ENCODE data around the gene HSD17B7.
"Not testable (repeated sequence)": the region's sequence is repeated elsewhere in the genome, so short reads cannot be mapped to it uniquely, and the experiment has no call there.

Gene HSD17B7

GRCh38 chr1:162807503-162807902, 17.0 kb downstream of the HSD17B7 start:
- DNase-seq (ENCODE audit: low read depth in 2 of 2, low spot score in 1 of 2), result not testable (repeated sequence)

GRCh38 chr1:162812357-162812756, 21.9 kb downstream of the HSD17B7 start:
- DNase-seq (ENCODE audit: low read depth in 2 of 2, low spot score in 1 of 2), result not testable (repeated sequence)

- not testable (repeated sequence) for DNase-seq (ENCODE audit: low read depth in 2 of 2, low spot score in 1 of 2)
Observed at GRCh38 chr1:162818136-162818535, 27.6 kb downstream of the HSD17B7 start.

DNA sequence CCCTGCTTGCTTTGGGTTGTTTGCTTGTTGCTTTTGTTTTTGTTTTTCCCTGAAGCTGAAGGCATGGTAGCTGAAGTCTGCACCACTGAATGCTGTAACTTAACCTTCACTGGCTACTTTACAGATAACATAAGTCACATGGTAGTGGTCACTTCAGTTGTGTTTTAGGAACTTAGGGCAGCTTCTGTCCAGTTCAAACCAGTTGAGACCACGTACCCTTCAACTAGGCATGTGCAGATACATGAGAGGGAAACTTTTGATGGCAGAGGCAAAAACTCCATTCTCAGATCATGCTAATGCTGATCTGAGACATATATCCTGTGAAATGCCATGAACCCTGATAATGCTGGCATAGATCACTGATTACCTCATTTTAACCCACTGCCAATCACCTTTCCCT, 28.2 kb downstream of the HSD17B7 start:
- DNase-seq (ENCODE audit: low read depth in 2 of 2, low spot score in 1 of 2), result not testable (repeated sequence)

GRCh38 chr1:162822391-162823200, 32.1 kb downstream of the HSD17B7 start:
- no peak for DNase-seq (ENCODE audit: low read depth in 2 of 2, low spot score in 1 of 2)

DNA sequence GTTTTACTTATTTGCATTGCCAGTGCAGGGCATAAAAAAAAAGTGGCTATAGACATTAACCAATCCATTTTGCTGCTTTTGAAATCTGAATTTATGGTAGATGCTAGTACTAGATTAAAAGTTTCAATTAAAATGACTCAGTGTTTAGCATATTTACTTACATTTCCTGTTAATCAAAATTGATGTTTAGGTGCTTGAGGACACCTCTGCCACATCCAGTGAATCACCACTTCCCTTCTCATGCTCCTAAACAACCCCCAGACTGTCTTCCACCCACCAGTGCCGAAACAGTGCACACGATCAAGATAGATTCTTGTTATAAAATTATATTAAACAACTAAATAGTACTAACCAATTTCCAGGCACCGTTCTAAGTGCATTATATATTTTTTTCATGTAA, 32.7 kb downstream of the HSD17B7 start:
- no peak for DNase-seq (ENCODE audit: low read depth in 2 of 2, low spot score in 1 of 2)

DNA sequence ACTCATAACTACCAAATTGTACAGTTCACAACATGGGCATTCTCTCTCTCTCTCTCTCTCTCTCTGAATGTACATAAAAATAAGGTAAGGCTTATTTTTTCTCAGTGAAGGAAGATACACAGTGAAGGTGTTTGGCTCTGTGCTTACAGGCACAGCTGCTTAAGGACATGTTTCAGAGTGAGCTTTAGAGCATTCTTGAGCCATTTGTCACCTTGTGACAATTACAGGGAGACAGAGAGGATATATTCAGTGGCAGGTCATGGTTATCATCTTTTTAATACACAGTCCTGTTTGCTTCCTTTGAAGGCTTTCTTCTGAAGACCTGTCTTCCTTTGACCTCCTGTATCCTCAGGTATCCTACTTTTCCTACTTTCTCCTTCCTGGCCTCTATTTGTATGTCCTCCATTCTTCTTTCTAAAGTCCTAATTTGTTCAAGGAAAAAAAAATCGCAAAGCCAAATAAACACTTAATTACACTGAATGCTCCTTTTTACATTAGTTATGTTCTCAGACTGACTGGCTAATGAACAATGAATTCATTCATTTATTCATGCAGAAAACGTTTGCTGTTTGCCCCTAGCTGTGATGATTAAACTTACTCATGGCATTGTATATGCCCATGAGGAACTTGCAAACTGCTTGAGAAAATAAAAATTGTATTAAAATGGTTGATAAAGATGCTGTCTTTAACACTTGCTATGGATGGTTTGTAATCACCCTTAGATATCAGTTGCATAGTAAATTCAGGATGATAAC, 33.4 kb downstream of the HSD17B7 start:
- no peak for DNase-seq (ENCODE audit: low read depth in 2 of 2, low spot score in 1 of 2)

GRCh38 chr1:162829268-162829667, 38.8 kb downstream of the HSD17B7 start:
- no peak for DNase-seq (ENCODE audit: low read depth in 2 of 2, low spot score in 1 of 2)

- no peak for DNase-seq (ENCODE audit: low read depth in 2 of 2, low spot score in 1 of 2)
Observed at GRCh38 chr1:162832470-162832869, 42.0 kb downstream of the HSD17B7 start.

DNA sequence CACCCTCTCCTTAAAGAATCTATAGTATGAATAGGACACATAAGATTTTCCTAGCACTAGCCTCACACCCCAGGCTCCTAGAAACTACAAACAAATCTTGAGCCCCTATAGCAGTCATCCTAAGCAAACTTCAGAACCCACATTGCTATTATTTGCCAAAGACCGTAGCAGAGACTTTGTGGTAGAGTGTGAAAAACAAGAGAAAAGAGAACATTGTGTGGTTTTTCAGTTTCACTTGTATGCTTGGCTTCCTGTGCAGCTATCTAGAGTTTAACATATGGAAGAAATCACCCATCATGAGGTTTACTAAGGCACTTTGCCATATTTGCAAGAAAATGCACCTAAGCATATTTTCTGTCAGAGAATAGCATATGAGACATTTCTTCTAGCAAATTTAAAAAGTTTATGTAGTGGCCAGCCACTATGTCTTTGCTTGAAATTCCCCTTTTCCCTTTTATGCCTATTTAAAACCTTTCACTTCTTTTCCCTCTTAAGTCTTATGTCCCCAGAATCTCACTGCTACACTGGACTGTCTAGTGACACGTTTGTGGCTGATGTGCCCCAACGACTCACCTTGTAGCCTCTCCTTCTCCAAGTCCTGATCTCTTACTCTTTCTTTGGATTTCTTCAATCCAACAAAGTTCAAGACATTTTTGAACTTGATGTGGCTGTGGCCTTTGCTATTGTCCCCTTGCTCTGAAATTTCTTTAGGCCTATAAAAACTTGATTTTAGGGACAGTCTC, 44.8 kb downstream of the HSD17B7 start:
- DNase-seq (ENCODE audit: low read depth in 2 of 2, low spot score in 1 of 2), result no peak

- no peak for DNase-seq (ENCODE audit: low read depth in 2 of 2, low spot score in 1 of 2)
Observed at GRCh38 chr1:162838863-162839262, 48.4 kb downstream of the HSD17B7 start.

GRCh38 chr1:162840250-162840839, 49.8 kb downstream of the HSD17B7 start:
- no peak for DNase-seq (ENCODE audit: low read depth in 2 of 2, low spot score in 1 of 2)

DNA sequence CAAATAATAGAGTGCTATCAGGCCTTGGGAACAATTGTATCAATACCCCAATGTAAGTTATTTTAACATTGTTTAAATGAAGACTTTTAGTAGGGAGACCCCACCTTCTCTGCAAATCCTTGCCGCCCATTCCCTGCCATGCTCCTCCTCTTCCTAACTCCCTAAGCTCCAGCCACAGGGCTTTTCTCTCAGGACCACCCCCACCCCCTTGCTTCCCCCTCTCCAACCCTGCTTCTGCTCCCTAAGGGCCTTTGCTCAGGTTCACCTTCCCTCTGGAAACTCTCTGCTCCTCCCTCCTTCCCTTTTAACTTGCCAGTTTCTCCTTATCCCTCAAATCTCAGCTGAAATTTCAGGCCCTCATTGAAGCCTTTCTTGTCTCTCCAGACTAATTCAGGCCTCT, 53.7 kb downstream of the HSD17B7 start:
- DNase-seq (ENCODE audit: low read depth in 2 of 2, low spot score in 1 of 2), result no peak

- DNase-seq (ENCODE audit: low read depth in 2 of 2, low spot score in 1 of 2), result no peak
Observed at GRCh38 chr1:162846256-162847212, 56.0 kb downstream of the HSD17B7 start.

GRCh38 chr1:162847839-162848453, 57.4 kb downstream of the HSD17B7 start:
- DNase-seq (ENCODE audit: low read depth in 2 of 2, low spot score in 1 of 2), result peak; percentile 43 to 83

GRCh38 chr1:162849711-162850110, 59.2 kb downstream of the HSD17B7 start:
- no peak for DNase-seq (ENCODE audit: low read depth in 2 of 2, low spot score in 1 of 2)

DNA sequence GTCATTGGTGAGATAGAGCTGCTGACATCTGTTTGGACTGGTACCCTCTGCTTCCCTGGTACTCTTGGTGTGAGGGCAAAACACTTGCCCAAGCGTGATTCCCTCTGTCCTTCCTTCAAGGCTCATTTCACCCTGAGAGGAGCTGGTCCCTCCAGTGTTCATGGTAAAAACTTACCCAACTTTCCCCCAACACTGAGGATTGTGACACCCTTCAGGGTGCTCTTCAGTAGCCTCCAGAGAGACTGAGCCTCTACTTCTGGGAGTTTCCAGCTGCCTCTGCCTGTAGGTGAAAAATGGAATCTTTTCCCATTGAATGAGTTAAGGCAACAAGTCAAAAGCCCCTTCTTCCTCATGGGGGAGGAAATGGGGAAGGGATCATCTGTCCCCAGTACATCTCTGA, 60.8 kb downstream of the HSD17B7 start:
- DNase-seq (ENCODE audit: low read depth in 2 of 2, low spot score in 1 of 2), result no peak

GRCh38 chr1:162854245-162854882, 63.9 kb downstream of the HSD17B7 start:
- DNase-seq (ENCODE audit: low read depth in 2 of 2, low spot score in 1 of 2), result peak in 1 of 2 donors; percentile 9

GRCh38 chr1:162855461-162856150, 65.1 kb downstream of the HSD17B7 start:
- DNase-seq (ENCODE audit: low read depth in 2 of 2, low spot score in 1 of 2), result no peak

Measured in stimulated activated CD8-positive, alpha-beta memory T cell treated with anti-CD3 and anti-CD28 coated beads, Interleukin-4, amount 100 ng/mL, for 4 hours (primary cell).